CD4-positive, CD25-positive, alpha-beta regulatory T cell (primary cell): ENCODE results near the gene NUBP2. TPM values are rescaled to one million over a fixed set of nuclear protein-coding genes. Genes with fewer than 3 reads are reported as not detected.

ENCODE experiments used
- ATAC-seq, 2 donors: fragments of 150-1000 bp; cut with Tn5 transposase; one replicate each; pipeline ENCODE4 v1.10.0; 2021; ENCODE audit warnings: low read depth in 2 of 2, moderate number of reproducible peaks in 2 of 2, moderate library complexity in 1 of 2
- DNase-seq, 3 donors: peaks; one replicate each; pipeline versions ENCODE4 v3.0.0 to v3.0.0-alpha.2; 2012 to 2022; ENCODE audit warnings: mixed read lengths in 1 of 3
- H3K27ac ChIP-seq: one replicate; pipeline ENCODE4 v1.7.0; 2013; ENCODE audit warnings: mild to moderate bottlenecking, low read length; ENCODE audit not compliant: insufficient read depth, poor library complexity, severe bottlenecking
- H3K27me3 ChIP-seq: one replicate; pipeline ENCODE4 v1.7.0; 2013; ENCODE audit warnings: low read length; ENCODE audit not compliant: control insufficient read depth, insufficient read depth
- H3K36me3 ChIP-seq: one replicate; pipeline ENCODE4 v1.7.0; 2013; ENCODE audit warnings: mild to moderate bottlenecking, low read length, moderate library complexity; ENCODE audit not compliant: control insufficient read depth, insufficient read depth
- H3K4me1 ChIP-seq: 2 replicates; pipeline ENCODE4 v1.7.0; 2013; ENCODE audit warnings: mild to moderate bottlenecking, low read length; ENCODE audit not compliant: insufficient read depth, control insufficient read depth, poor library complexity, severe bottlenecking
- H3K4me3 ChIP-seq: one replicate; pipeline ENCODE4 v1.7.0; 2013; ENCODE audit warnings: low read depth, mild to moderate bottlenecking, low read length, moderate library complexity
- H3K9me3 ChIP-seq, 2 experiments: 1 replicate in 1 of 2; 2 replicates in 1 of 2; pipeline ENCODE4 v1.7.0; 2013; ENCODE audit warnings: low read length in 2 of 2, mild to moderate bottlenecking in 1 of 2, moderate library complexity in 1 of 2; ENCODE audit not compliant: control insufficient read depth in 2 of 2
- H3K27ac Mint-ChIP-seq, 3 donors: one replicate each; pipeline ENCODE4 v1.8.0; 2020 to 2022; ENCODE audit warnings: mild to moderate bottlenecking in 3 of 3, mixed read lengths in 3 of 3, moderate library complexity in 2 of 3
- H3K27me3 Mint-ChIP-seq: one replicate; pipeline ENCODE4 v1.8.0; 2022; ENCODE audit warnings: mild to moderate bottlenecking, mixed read lengths
- H3K36me3 Mint-ChIP-seq: one replicate; pipeline ENCODE4 v1.8.0; 2020; ENCODE audit warnings: mixed read lengths
- H3K4me1 Mint-ChIP-seq, 4 donors: one replicate each; pipeline ENCODE4 v1.8.0; 2020 to 2022; ENCODE audit warnings: mixed read lengths in 4 of 4, mild to moderate bottlenecking in 1 of 4
- H3K4me3 Mint-ChIP-seq, 4 donors: one replicate each; pipeline ENCODE4 v1.8.0; 2020 to 2022; ENCODE audit warnings: mild to moderate bottlenecking in 4 of 4, mixed read lengths in 4 of 4, moderate library complexity in 3 of 4
- H3K9me3 Mint-ChIP-seq, 7 donors: one replicate each; pipeline ENCODE4 v1.8.0; 2020 to 2022; ENCODE audit warnings: mixed read lengths in 7 of 7, mild to moderate bottlenecking in 3 of 7, moderate library complexity in 2 of 7
- polyA plus RNA-seq, 4 donors: library from polyadenylated mRNA; unstranded; fragments of 300-500 nt; fragmentation: Illumina TruSeq; gene quantifications; one replicate each; pipeline ENCODE4 v1.2.3, GENCODE V29; 2021
- total RNA-seq: library from RNA; stranded (reverse); gene quantifications from one replicate; pipeline ENCODE4 v1.2.3, GENCODE V29; 2022

Gene NUBP2
- total and polyA plus RNA-seq, 5 donors from 2014 or later, result 41.6 to 104 (median 95.3) TPM

DNA sequence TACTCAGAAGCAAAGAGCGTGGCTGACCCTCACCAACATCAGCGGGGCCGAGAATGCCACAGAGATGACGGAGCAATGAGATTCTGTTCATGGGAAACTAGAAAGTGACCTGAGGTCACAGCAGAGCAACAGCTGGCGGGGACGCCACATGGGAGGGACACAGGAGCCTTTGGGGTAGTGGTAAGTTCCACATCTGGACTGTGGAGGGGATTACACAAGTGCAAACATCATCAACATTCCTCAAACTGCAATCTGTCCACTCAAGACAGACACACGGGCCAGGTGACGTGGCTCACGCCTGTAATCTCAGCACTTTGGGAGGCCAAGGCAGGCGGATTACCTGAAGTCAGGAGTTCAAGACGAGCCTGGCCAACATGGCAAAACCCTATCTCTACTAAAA, 32.7 kb downstream of the NUBP2 start:
- H3K4me3 Mint-ChIP-seq, result peak overlapping the region in 1 of 4 donors; percentile 28
- no peaks in the 10 kb centered on the region for H3K4me1 ChIP-seq
- H3K4me3 ChIP-seq, result no peak overlapping the region
- H3K4me1 Mint-ChIP-seq, result peaks cover 0 to 9% (median 7%) of the 10 kb centered on the region in 4 donors
- no peaks in the 10 kb centered on the region for H3K27me3 ChIP-seq
- no peaks in the 10 kb centered on the region for H3K9me3 ChIP-seq
- peak overlapping the region in 2 of 3 donors; percentile 39 to 50 for H3K27ac Mint-ChIP-seq
- peaks cover 19% of the 10 kb centered on the region for H3K36me3 Mint-ChIP-seq
- no peak for ATAC-seq
- no peak for DNase-seq
- peaks cover 37% of the 10 kb centered on the region for H3K36me3 ChIP-seq
- H3K9me3 Mint-ChIP-seq, result no peaks in the 10 kb centered on the region
- H3K27me3 Mint-ChIP-seq, result no peaks in the 10 kb centered on the region
- no peak overlapping the region for H3K27ac ChIP-seq

DNA sequence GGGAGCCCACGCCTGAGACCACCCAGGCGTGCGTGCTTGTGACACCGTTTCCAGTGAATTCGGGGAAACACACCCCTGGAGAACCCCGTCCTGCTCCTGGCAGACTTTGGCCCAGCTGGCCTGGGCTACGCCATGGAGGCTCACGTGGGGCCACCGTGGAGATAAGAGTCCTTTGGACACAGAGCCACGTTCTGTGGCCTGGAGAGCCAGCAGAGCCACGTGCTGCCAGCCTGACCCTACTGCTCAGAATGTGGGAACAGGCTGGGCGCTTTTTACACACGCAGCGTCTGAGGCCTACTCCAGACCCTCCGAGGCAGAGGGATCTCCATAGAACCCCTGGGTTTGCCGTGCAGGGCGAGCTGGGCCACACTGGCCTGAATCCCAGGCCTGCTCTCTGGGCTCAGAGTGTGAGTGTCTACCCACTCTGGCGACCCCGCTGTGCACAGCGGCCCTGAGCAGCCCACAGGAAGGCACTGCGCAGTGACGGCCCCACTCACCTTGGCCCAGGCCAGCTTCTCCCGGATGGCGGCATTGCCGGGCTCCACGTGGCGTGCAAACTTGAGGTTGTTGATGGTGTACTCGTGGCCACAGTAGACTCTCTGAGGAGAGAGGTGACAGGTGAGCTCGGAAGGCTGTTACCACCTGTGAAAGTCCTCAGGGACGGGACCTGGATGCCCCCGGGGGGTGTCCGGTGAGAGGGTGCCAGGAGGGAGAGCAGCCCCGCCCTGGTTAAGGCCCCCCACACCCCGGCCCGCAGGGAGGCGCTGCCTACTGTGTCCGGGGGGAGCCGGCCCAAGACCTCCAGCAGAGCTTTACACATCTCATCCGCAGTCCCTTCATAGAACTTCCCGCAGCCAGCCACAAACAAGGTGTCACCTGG, 33.9 kb downstream of the NUBP2 start:
- H3K9me3 ChIP-seq, result no peaks in the 10 kb centered on the region
- H3K4me3 ChIP-seq, result no peak overlapping the region
- H3K4me1 ChIP-seq, result no peaks in the 10 kb centered on the region
- no peaks in the 10 kb centered on the region for H3K9me3 Mint-ChIP-seq
- no peak for DNase-seq
- H3K4me1 Mint-ChIP-seq, result peaks cover 0 to 9% (median 7%) of the 10 kb centered on the region in 4 donors
- H3K27me3 Mint-ChIP-seq, result no peaks in the 10 kb centered on the region
- no peak overlapping the region for H3K4me3 Mint-ChIP-seq
- no peaks in the 10 kb centered on the region for H3K27me3 ChIP-seq
- H3K36me3 Mint-ChIP-seq, result peaks cover 19% of the 10 kb centered on the region
- peaks cover 37% of the 10 kb centered on the region for H3K36me3 ChIP-seq
- no peak overlapping the region for H3K27ac Mint-ChIP-seq
- ATAC-seq, result peak in 1 of 2 donors; percentile 6
- no peak overlapping the region for H3K27ac ChIP-seq

- Mint-ChIP-seq H3K4me1 (peaks cover 0 to 9% (median 7%) of the 10 kb centered on the region in 4 donors), H3K27me3 (no peaks in the 10 kb centered on the region), H3K4me3 (no peak overlapping the region), H3K27ac (no peak overlapping the region), H3K36me3 (peaks cover 19% of the 10 kb centered on the region), H3K9me3 (no peaks in the 10 kb centered on the region)
- DNase-seq (no peak), ATAC-seq (no peak)
- no peaks in the 10 kb centered on the region for H3K27me3 ChIP-seq
- H3K4me1 ChIP-seq, result no peaks in the 10 kb centered on the region
- no peak overlapping the region for H3K4me3 ChIP-seq
- H3K36me3 ChIP-seq, result peaks cover 41% of the 10 kb centered on the region
- no peaks in the 10 kb centered on the region for H3K9me3 ChIP-seq
- H3K27ac ChIP-seq, result no peak overlapping the region
These were observed 34.5 kb downstream of the NUBP2 start for GRCh38 chr16:1817276-1817589.

DNA sequence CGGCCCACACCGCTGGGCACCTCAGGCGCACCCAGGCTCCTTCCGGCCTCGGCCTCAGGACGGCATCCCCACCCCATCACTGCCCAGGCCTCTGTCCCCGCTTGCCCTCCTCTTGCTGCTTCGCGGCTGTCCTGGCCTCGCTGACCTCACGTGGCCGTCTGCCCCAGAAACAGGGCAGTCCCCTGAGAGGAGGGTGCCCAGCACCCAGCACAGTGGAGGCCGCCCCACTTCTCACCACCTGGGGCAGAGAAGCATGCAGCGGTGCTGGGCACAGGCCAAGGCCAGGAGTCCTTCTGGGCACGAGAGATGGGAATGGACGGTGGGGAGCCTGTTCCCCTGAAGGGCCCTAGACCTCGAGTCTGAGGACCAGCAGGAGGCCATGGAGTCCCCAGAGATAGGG, 35.0 kb downstream of the NUBP2 start:
- no peak overlapping the region for H3K4me3 Mint-ChIP-seq

DNA sequence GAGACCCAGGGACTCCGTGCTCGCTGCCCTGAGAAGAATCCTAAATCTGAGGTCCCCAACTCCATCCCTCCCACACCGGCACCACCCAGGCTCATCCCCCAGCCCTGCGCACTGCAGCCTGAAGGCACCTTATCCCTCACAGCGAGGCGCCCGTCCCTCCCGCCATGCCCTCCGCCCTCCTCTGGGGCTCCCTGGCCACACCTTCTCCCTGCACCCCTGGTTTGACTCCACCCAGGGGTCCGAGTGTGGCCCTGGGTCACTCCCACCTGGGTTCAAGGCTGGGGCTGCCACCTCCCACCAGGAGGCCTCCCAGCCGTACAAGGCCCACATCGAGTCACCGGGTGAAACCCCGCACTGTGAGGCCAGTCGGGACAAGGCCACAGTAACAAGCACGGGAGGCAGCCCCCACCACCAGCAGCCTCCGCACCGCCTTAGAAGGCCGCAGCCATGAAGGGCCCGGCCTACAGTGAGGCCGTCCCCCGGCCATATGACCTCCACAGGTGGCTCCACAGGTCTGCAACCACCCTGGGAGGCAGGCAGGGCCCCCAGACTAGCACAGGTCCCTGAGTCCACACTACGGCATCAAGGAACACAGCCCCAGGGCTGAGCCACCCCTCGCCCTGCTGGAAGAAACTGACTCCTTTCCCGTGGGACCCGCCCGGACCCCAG, 35.6 kb downstream of the NUBP2 start:
- Mint-ChIP-seq H3K36me3 (peaks cover 15% of the 10 kb centered on the region), H3K27me3 (no peaks in the 10 kb centered on the region), H3K9me3 (no peaks in the 10 kb centered on the region), H3K4me1 (peaks cover 0 to 6% (median 2%) of the 10 kb centered on the region in 4 donors), H3K27ac (no peak overlapping the region), H3K4me3 (no peak overlapping the region)
- DNase-seq (no peak), ATAC-seq (no peak)
- Histone ChIP-seq H3K4me3 (no peak overlapping the region), H3K27me3 (no peaks in the 10 kb centered on the region), H3K27ac (no peak overlapping the region), H3K4me1 (peaks cover 3% of the 10 kb centered on the region), H3K36me3 (peaks cover 44% of the 10 kb centered on the region), H3K9me3 (no peaks in the 10 kb centered on the region)

More for the DNA sequence above, 35.0 kb downstream of the NUBP2 start:
- no peaks in the 10 kb centered on the region for H3K9me3 ChIP-seq
- no peaks in the 10 kb centered on the region for H3K27me3 ChIP-seq
- Mint-ChIP-seq H3K27ac (no peak overlapping the region), H3K4me1 (peaks cover 0 to 9% (median 7%) of the 10 kb centered on the region in 4 donors), H3K36me3 (peaks cover 19% of the 10 kb centered on the region), H3K9me3 (no peaks in the 10 kb centered on the region), H3K27me3 (no peaks in the 10 kb centered on the region)
- DNase-seq, result no peak
- no peak overlapping the region for H3K27ac ChIP-seq
- H3K36me3 ChIP-seq, result peaks cover 46% of the 10 kb centered on the region
- H3K4me1 ChIP-seq, result peaks cover 3% of the 10 kb centered on the region
- no peak for ATAC-seq
- no peak overlapping the region for H3K4me3 ChIP-seq

GRCh38 chr16:1818873-1819525, 36.2 kb downstream of the NUBP2 start:
- Mint-ChIP-seq H3K27me3 (no peaks in the 10 kb centered on the region), H3K4me1 (peaks cover 0 to 7% (median 4%) of the 10 kb centered on the region in 4 donors), H3K4me3 (no peak overlapping the region), H3K9me3 (no peaks in the 10 kb centered on the region), H3K27ac (no peak overlapping the region), H3K36me3 (peaks cover 9% of the 10 kb centered on the region)
- Histone ChIP-seq H3K27me3 (no peaks in the 10 kb centered on the region), H3K4me3 (no peak overlapping the region), H3K9me3 (no peaks in the 10 kb centered on the region), H3K36me3 (peaks cover 37% of the 10 kb centered on the region), H3K27ac (no peak overlapping the region), H3K4me1 (peaks cover 7% of the 10 kb centered on the region)
- ATAC-seq (no peak), DNase-seq (no peak)

DNA sequence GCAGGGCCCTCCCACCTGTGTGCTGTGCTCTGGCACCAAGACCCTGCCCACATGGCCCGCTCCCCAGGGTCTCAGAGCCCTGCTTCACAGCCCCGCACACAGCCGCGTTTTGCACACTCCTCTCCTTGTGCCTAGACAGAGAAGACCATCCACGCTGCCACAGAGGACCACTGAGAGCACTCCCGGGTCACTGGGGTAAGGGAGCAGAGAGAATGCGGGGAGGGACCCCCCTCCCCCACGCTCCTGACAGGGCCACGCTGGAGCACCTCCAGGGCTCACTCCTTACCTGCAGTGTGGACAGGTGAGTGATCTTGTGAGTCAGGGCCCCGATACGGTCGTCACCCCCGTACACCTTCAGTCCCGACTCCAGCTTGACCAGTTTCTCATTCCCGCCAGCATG, 36.9 kb downstream of the NUBP2 start:
- no peaks in the 10 kb centered on the region for H3K27me3 ChIP-seq
- ATAC-seq (no peak), DNase-seq (no peak)
- Mint-ChIP-seq H3K4me3 (no peak overlapping the region), H3K9me3 (no peaks in the 10 kb centered on the region), H3K36me3 (peaks cover 9% of the 10 kb centered on the region), H3K4me1 (peaks cover 0 to 10% (median 10%) of the 10 kb centered on the region in 4 donors), H3K27ac (no peak overlapping the region), H3K27me3 (no peaks in the 10 kb centered on the region)
- H3K4me3 ChIP-seq, result no peak overlapping the region
- no peak overlapping the region for H3K27ac ChIP-seq
- peaks cover 11% of the 10 kb centered on the region for H3K4me1 ChIP-seq
- H3K36me3 ChIP-seq, result peaks cover 37% of the 10 kb centered on the region
- no peaks in the 10 kb centered on the region for H3K9me3 ChIP-seq
